HG02678 (cell line): ENCODE data around the gene LARP1B.
"Not testable (repeated sequence)": the region's sequence is repeated elsewhere in the genome, so short reads cannot be mapped to it uniquely, and the experiment has no call there.

Source experiments
- ATAC-seq: cut with Tn5 transposase; IDR thresholded peaks from one replicate; pipeline ENCODE4 v1.9.1; 2021; ENCODE audit warnings: mild to moderate bottlenecking, moderate library complexity; ENCODE audit not compliant: unreplicated experiment

The LARP1B gene

GRCh38 chr4:128060699-128061565 lies at the start of gene LARP1B:
TSS of gene LARP1B (plus strand) at chr4:128061312. CDS start at chr4:128074952, 13,640 bp downstream.
- peak; percentile 88 for ATAC-seq

DNA sequence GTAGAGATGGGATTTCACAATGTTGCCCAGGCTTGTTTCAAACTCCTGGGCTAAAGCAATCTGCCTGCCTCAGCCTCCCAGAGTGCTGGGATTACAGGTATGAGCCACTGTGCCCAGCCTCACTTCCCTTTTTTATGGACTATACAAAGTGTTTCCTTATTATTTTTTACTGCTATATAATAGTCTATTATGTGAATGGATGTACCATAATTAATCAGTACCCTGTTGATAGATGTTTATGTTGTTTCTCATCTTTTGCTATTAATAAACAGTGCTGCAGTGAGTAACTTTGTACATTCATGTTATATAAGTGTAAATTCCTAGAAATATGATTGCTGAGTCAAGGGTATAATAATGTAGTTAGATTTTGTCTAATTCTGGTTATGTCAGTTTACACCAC lies 35.8 kb upstream of the LARP1B start:
- no peak for ATAC-seq

- ATAC-seq = no peak
Observed at GRCh38 chr4:128029907-128030306, 31.2 kb upstream of the LARP1B start.

DNA sequence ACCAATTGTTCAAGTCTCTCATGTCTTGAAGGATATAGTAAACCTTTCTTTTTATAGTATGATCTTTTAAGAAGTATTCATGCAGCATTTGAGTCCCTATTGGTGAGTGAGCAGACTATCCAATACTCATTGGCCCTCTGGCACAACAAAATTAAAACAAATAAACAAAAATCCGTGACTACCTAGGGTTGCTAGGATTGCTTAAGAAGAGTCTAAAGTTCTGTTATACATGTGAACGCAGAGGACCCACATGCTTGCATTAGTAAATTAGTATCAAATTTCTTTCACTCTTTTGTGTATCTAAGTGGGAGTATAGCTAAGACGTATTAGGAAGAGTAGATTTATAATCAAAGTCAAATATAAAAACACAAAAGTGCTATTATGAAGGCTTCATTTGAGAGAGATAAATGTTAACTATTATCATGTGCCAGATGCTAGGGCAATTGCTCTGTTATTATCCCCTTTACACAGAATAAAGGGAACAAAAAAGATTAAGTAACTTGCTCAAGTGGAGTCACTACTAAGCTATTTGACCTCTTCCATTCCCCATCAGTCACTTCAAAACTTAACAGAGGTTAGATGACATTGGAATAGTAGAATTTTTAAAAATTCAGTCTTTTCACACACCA lies 29.2 kb upstream of the LARP1B start:
- no peak for ATAC-seq

DNA sequence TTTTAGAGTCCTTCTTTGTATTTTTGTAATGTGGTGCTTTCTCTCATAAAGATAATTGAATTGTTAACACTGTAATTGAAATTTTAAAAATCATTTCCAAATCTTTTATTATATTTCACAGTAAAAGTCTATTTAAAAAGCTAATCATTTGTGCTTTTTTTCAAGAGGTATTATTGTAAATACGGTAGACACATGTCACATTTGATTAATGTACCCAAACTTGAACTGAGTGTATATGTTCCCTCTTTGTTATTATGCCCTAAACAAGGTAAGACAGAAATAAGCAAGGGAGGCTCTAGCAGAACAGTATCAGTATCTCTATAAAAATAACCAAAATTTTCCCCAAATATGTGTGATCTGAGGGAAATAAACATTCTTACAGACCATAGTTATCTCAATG lies 21.5 kb upstream of the LARP1B start:
- no peak for ATAC-seq

DNA sequence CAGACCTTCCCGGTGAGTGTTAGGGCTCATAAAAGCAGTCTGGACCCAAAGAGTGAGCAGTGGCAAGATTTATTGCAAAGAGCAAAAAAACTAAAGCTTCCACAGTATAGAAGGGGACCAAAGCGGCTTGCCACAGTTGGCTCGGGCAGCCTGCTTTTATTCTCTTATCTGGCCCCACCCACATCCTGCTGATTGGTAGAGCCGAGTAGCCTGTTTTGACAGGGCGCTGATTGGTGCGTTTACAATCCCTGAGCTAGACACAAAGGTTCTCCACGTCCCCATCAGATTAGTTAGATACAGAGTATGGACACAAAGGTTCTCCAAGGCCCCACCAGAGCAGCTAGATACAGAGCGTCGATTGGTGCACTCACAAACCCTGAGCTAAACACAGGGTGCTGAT lies 14.1 kb upstream of the LARP1B start:
- ATAC-seq = not testable (repeated sequence)

GRCh38 chr4:128047514-128047913 lies 13.6 kb upstream of the LARP1B start:
- not testable (repeated sequence) for ATAC-seq

DNA sequence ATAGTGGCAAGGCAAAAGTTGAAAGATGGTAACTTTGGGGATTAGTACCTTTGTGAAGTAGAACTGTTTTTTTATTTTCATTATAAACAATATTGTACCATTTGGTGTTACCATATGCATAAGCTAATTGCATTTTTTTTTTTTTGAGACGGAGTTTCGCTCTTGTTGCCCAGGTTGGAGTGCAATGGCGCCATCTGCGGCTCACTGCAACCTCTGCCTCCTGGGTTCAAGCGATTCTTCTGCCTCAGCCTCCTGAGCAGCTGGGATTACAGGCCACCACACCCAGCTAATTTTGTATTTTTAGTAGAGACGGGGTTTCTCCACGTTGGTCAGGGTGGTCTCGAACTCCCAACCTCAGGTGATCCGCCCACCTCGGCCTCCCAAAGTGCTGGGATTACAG lies 9.9 kb upstream of the LARP1B start:
- not testable (repeated sequence) for ATAC-seq

DNA sequence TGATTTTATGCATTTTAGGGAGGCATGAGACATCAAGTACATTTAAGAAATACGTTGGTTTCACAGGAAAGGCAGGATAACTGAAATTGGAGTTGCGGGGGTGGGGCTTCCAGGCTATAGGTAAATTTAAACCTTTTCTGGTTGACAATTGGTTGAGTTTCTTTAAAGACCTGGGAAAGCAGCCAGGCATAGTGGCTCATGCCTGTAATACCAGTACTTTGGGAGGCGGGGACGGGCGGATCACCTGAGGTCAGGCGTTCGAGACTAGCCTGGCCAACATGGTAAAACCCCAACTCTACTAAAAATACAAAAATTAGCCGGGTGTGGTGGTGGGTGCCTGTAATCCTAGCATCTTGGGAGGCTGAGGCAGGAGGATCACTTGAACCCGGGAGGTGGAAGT lies 6.2 kb upstream of the LARP1B start:
- ATAC-seq = not testable (repeated sequence)

- not testable (repeated sequence) for ATAC-seq
Observed at GRCh38 chr4:128055441-128056206, 5.5 kb upstream of the LARP1B start.

GRCh38 chr4:128056396-128056795 lies 4.7 kb upstream of the LARP1B start:
- no peak for ATAC-seq

- no peak for ATAC-seq
Observed at GRCh38 chr4:128060121-128060698, 902 bp upstream of the LARP1B start.

DNA sequence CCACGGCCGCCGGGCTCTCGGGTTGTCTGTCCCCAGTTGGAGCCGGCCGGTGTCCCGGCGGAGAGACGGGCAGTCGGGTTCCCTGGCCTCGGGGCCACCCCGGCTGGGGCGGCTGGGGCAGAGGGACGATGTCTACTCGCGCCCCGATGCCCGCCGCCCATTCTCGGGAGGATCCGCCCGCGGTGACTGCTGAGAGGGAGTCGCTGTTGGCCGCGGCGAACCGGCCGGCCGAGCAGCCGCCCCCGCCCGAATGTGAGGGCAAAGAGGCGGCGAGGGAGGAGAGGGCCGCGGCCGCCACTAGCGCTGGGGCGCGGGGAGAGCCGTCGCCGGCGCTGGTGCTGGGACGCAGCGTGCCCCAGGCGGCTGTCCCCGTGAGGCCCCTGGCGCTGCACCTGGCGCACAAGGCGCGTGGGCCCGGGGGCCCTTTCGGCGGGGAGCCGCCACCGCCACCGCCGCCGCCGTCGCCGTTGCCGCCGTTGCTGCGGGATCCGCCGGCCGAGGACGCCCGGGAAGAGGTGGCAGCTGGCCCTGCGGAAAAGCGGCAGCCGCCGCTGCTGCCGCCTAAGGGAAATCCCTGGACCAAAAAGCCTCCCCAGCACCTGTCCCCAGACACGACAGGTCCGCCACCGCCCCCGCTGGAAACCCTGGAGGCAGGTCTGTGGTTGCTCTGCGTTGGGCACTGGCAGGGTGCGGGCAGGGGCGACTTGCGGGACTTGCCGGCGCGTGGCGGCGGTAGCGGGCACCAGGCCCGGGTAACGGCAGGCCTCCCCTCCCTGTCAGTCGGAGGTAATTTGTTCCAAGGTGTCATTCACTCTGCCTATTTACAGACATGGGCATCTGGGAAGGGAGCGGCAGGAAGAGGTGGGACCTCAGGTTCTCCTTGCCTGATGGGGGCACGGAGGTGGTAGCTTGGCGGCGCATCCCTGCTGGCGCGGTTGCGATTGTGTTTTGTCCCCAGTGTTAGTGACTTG lies 739 bp downstream of the LARP1B start:
- peak; percentile 34 for ATAC-seq

DNA sequence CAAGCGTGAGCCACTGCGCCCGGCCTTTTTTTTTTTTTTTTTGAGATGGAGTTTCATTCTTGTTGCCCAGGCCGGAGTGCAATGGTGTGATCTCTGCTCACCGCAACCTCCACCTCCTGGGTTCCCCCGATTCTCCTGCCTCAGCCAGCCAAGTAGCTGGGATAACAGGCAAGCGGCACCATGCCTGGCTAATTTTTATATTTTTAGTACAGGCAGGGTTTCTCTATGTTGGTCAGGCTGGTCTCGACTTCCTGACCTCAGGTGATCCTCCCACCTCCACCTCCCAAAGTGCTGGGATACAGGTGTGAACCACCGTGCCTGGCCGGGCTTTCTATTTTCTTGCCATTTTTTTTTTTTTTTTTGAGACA lies 5.3 kb downstream of the LARP1B start:
- ATAC-seq = not testable (repeated sequence)

DNA sequence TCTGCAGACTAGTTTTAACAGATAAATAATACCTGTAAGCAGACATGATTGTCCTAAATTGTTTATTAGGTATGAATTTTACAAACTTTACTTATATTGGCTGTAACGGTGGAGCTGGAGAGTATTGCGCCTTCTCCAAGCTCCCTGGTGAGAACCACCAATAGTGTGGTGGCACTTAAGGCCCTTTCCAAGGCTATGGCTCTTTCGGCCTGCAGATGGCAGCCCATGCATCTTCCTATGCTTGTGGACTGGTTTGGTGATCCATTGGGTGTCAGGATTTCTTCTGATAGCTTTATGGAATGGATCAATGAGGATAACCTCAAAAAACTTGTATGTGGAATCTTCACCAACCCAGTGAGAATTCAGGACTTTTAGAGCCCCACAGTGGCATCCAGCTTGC lies 7.8 kb downstream of the LARP1B start:
- peak; percentile 50 for ATAC-seq

DNA sequence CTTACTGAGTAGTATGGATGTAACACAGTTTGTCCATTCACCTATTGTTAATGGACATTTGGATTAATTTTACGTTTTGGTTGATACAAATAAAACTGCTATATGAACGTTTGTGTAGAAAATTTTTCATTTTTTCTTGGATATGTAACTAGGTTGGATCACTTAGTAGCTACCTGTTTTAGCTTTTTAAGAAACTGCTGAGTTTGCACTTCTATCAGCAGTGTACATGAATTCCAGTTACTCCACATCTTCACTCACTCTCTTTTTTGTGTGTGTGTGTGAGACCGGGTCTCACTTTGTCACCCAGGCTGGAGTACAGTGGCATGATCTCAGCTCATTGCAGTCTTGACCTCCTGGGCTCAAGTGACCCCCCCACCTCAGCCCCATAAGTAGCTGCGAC lies 15.4 kb downstream of the LARP1B start:
- no peak for ATAC-seq

DNA sequence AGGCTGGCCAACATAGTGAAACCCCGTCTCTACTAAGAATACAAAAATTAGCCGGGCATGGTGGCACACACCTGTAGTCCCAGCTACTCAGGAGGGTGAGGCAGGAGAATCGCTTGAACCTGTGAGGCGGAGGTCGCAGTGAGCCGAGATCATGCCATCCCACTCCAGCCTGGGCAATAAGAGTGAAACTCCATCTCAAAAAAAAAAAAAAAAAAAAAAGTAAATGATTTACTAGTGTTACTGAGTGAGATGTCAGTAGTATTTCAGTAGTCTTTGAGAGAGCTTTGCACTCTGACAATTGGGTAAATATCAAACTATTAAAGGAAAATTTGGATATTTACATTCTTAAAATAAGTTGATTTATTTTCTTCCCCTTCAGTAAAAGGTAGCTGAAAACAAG lies 34.2 kb downstream of the LARP1B start:
- ATAC-seq = not testable (repeated sequence)

GRCh38 chr4:128107766-128108165 lies 46.7 kb downstream of the LARP1B start:
- no peak for ATAC-seq

GRCh38 chr4:128123036-128123435 lies 61.9 kb downstream of the LARP1B start:
- no peak for ATAC-seq

DNA sequence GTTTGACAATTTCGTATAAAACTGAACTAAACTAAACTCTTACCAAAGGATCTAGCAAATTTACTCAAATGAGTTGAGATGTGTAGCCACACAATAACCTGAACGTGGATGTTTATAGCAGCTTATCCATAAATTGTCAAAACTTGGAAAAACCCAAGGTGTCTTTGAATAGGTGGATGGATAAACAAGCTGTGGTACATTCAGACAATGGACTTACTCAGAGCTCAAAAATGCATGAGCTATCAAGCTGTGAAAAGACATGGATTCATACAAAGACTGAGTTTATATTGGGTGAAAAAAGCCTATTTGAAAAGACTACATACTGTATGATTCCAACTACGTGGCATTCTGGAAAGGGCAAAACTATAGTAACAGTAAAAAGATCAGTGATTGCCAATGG lies 69.5 kb downstream of the LARP1B start:
- ATAC-seq = no peak
